Lower lobe of right lung (tissue), 2 donors: ENCODE data around the gene LRRC63. TPM values are rescaled to one million over a fixed set of nuclear protein-coding genes. Genes with fewer than 3 reads are reported as not detected.

Experiments used
- ATAC-seq, 2 donors: fragments of 200-7000 bp; cut with Tn5 transposase; one replicate each; pipeline ENCODE4 v1.9.1; 2020 to 2022; ENCODE audit warnings: mild to moderate bottlenecking in 2 of 2, moderate library complexity in 2 of 2
- DNase-seq: peaks from one replicate; pipeline ENCODE4 v3.0.0-alpha.2; 2020
- H3K27ac ChIP-seq: fragments of 200-600 bp; one replicate; pipeline ENCODE4 v1.8.0; 2022
- H3K27me3 ChIP-seq: fragments of 200-600 bp; one replicate; pipeline ENCODE4 v1.8.0; 2022; ENCODE audit warnings: low read depth
- H3K36me3 ChIP-seq: fragments of 200-600 bp; one replicate; pipeline ENCODE4 v1.8.0; 2022; ENCODE audit warnings: mild to moderate bottlenecking
- H3K4me1 ChIP-seq: fragments of 200-600 bp; one replicate; pipeline ENCODE4 v1.8.0; 2022
- H3K4me3 ChIP-seq: fragments of 200-600 bp; one replicate; pipeline ENCODE4 v1.8.0; 2022; ENCODE audit warnings: mild to moderate bottlenecking
- H3K9me3 ChIP-seq: fragments of 200-600 bp; one replicate; pipeline ENCODE4 v1.8.0; 2022
- CTCF ChIP-seq: fragments of 200-600 bp; IDR thresholded peaks from one replicate; pipeline ENCODE4 v1.8.0; 2022; ENCODE audit warnings: antibody characterized with exemption, mild to moderate bottlenecking
- intact Hi-C: fragments of 100-400 bp; cut with DNase I; formaldehyde crosslinking; loops from one replicate; pipeline ENCODE4 v1.11.0; 2022
- total RNA-seq: library from RNA; stranded (reverse); fragmentation: NEBNext Ultra II Directional; extraction: Animal tissue kit (Norgen Biotek cat#: 25700); gene quantifications from one replicate; pipeline ENCODE4 v1.2.1, GENCODE V29; 2021
- donor health status: DM: no; HTN: yes; CAD: no; lungs with severe emphysema.

LRRC63 gene
- total RNA-seq, 1 donor from 2014 or later = 1.7 TPM

- Histone ChIP-seq H3K4me3 (no peak overlapping the region), H3K4me1 (peaks cover 71% of the 10 kb centered on the region), H3K27ac (no peak overlapping the region), H3K27me3 (no peaks in the 10 kb centered on the region), H3K36me3 (no peaks in the 10 kb centered on the region), H3K9me3 (no peaks in the 10 kb centered on the region)
- intact Hi-C loops = no loop called here
- no peak for ATAC-seq
- TF ChIP-seq CTCF = no peak
- no peak for DNase-seq
These were observed 44.6 kb upstream of the LRRC63 start for GRCh38 chr13:46166947-46167610.

GRCh38 chr13:46168341-46168740, 43.4 kb upstream of the LRRC63 start:
- intact Hi-C loops = no loop called here
- ATAC-seq (peak; percentile 66 to 74), DNase-seq (peak; percentile 65)
- Histone ChIP-seq H3K9me3 (no peaks in the 10 kb centered on the region), H3K4me3 (no peak overlapping the region), H3K27me3 (no peaks in the 10 kb centered on the region), H3K27ac (no peak overlapping the region), H3K4me1 (peaks cover 79% of the 10 kb centered on the region), H3K36me3 (no peaks in the 10 kb centered on the region)
- no peak for TF ChIP-seq CTCF

- H3K27ac ChIP-seq = no peak overlapping the region
- H3K9me3 ChIP-seq = no peaks in the 10 kb centered on the region
- H3K4me1 ChIP-seq = peaks cover 82% of the 10 kb centered on the region
- H3K36me3 ChIP-seq = no peaks in the 10 kb centered on the region
- intact Hi-C loops = no loop called here
- H3K4me3 ChIP-seq = no peak overlapping the region
- H3K27me3 ChIP-seq = no peaks in the 10 kb centered on the region
- DNase-seq (no peak), ATAC-seq (no peak)
- no peak for TF ChIP-seq CTCF
These were observed 42.9 kb upstream of the LRRC63 start for GRCh38 chr13:46168783-46169182.

GRCh38 chr13:46169758-46170157, 42.0 kb upstream of the LRRC63 start:
- DNase-seq = no peak
- Histone ChIP-seq H3K27me3 (no peaks in the 10 kb centered on the region), H3K4me3 (no peak overlapping the region), H3K27ac (no peak overlapping the region), H3K9me3 (no peaks in the 10 kb centered on the region), H3K4me1 (peaks cover 88% of the 10 kb centered on the region), H3K36me3 (no peaks in the 10 kb centered on the region)
- no peak for TF ChIP-seq CTCF
- intact Hi-C loops = no loop called here
- ATAC-seq = no peak

GRCh38 chr13:46170268-46170667, 41.5 kb upstream of the LRRC63 start:
- Histone ChIP-seq H3K27me3 (no peaks in the 10 kb centered on the region), H3K27ac (peak overlapping the region; percentile 54), H3K4me3 (no peak overlapping the region), H3K4me1 (peaks cover 88% of the 10 kb centered on the region), H3K36me3 (no peaks in the 10 kb centered on the region), H3K9me3 (no peaks in the 10 kb centered on the region)
- TF ChIP-seq CTCF = no peak
- intact Hi-C loops = no loop called here
- DNase-seq (no peak), ATAC-seq (no peak)
